Measurements from ENCODE around the gene LRP11.

GRCh38 chr6:149890629-149891045, 26.5 kb upstream of the LRP11 start:
- TF ChIP-seq, protein P1, sequence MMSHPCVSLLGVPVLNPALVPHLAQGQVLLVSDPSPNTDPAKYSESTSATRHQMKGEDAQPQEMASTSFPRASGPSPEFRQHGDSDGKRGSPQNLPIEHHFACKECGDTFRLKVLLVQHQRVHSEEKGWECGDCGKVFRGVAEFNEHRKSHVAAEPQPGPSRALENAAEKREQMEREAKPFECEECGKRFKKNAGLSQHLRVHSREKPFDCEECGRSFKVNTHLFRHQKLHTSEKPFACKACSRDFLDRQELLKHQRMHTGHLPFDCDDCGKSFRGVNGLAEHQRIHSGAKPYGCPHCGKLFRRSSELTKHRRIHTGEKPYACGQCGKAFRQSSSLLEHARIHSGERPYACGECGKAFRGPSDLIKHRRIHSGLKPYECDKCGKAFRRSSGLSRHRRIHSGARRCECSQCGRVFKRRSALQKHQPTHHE (CRISPR knock-in tag; IDR thresholded peaks at IDR 0.05; ENCODE audit: borderline replicate concordance), result no peak
- TF ChIP-seq CTCF (CRISPR knock-in tag; IDR thresholded peaks at IDR 0.05), result no peak
- no peak for TF ChIP-seq HOXA7 (CRISPR knock-in tag; IDR thresholded peaks at IDR 0.05)
- no peak for TF ChIP-seq CREB1 (IDR thresholded peaks at IDR 0.05)
- no peak for TF ChIP-seq CREB1 (CRISPR knock-in tag; IDR thresholded peaks at IDR 0.05)
- TF ChIP-seq PCBP1 (IDR thresholded peaks at IDR 0.05; ENCODE audit: borderline replicate concordance, low read depth, low read length), result no peak
- TF ChIP-seq, protein P2, sequence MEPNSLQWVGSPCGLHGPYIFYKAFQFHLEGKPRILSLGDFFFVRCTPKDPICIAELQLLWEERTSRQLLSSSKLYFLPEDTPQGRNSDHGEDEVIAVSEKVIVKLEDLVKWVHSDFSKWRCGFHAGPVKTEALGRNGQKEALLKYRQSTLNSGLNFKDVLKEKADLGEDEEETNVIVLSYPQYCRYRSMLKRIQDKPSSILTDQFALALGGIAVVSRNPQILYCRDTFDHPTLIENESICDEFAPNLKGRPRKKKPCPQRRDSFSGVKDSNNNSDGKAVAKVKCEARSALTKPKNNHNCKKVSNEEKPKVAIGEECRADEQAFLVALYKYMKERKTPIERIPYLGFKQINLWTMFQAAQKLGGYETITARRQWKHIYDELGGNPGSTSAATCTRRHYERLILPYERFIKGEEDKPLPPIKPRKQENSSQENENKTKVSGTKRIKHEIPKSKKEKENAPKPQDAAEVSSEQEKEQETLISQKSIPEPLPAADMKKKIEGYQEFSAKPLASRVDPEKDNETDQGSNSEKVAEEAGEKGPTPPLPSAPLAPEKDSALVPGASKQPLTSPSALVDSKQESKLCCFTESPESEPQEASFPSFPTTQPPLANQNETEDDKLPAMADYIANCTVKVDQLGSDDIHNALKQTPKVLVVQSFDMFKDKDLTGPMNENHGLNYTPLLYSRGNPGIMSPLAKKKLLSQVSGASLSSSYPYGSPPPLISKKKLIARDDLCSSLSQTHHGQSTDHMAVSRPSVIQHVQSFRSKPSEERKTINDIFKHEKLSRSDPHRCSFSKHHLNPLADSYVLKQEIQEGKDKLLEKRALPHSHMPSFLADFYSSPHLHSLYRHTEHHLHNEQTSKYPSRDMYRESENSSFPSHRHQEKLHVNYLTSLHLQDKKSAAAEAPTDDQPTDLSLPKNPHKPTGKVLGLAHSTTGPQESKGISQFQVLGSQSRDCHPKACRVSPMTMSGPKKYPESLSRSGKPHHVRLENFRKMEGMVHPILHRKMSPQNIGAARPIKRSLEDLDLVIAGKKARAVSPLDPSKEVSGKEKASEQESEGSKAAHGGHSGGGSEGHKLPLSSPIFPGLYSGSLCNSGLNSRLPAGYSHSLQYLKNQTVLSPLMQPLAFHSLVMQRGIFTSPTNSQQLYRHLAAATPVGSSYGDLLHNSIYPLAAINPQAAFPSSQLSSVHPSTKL (CRISPR knock-in tag; IDR thresholded peaks at IDR 0.05), result no peak
- no peak for TF ChIP-seq ZNF350 (CRISPR knock-in tag; IDR thresholded peaks at IDR 0.05; ENCODE audit: borderline replicate concordance, low read depth)
- no peak for TF ChIP-seq ZNF780A (CRISPR knock-in tag; IDR thresholded peaks at IDR 0.05)
- no peak for TF ChIP-seq MED1 (CRISPR knock-in tag; IDR thresholded peaks at IDR 0.05)
- TF ChIP-seq CHD4 (IDR thresholded peaks at IDR 0.05; ENCODE audit: borderline replicate concordance, low read length), result no peak
- TF ChIP-seq, protein P3, sequence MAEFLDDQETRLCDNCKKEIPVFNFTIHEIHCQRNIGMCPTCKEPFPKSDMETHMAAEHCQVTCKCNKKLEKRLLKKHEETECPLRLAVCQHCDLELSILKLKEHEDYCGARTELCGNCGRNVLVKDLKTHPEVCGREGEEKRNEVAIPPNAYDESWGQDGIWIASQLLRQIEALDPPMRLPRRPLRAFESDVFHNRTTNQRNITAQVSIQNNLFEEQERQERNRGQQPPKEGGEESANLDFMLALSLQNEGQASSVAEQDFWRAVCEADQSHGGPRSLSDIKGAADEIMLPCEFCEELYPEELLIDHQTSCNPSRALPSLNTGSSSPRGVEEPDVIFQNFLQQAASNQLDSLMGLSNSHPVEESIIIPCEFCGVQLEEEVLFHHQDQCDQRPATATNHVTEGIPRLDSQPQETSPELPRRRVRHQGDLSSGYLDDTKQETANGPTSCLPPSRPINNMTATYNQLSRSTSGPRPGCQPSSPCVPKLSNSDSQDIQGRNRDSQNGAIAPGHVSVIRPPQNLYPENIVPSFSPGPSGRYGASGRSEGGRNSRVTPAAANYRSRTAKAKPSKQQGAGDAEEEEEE (CRISPR knock-in tag; IDR thresholded peaks at IDR 0.05; ENCODE audit: borderline replicate concordance), result no peak
- TF ChIP-seq POLR2AphosphoS5 (IDR thresholded peaks at IDR 0.05; ENCODE audit: low read depth, low read length), result no peak
- no peak for TF ChIP-seq SP1 (IDR thresholded peaks at IDR 0.05)
- TF ChIP-seq SP1 (CRISPR knock-in tag; IDR thresholded peaks at IDR 0.05), result no peak
